ENCODE results near the gene BBS12. TPM values are rescaled to one million over a fixed set of nuclear protein-coding genes. Genes with fewer than 3 reads are reported as not detected.

Gene BBS12
- total and polyA plus RNA-seq, 2 experiments from 2014 or later = 2.3 to 2.6 TPM

- no peak overlapping the region for H3K27ac ChIP-seq (ENCODE audit: low read depth)
- 0 out of 2 replicates have a peak, but pooled peaks cover 8% of the 10 kb centered on the region for H3K9me2 ChIP-seq (ENCODE audit: insufficient read depth)
- H4K20me1 ChIP-seq (replicated peaks; ENCODE audit: insufficient read depth) = no peaks in the 10 kb centered on the region
- no peaks in the 10 kb centered on the region for H3K79me2 ChIP-seq (replicated peaks; ENCODE audit: insufficient read depth)
- no peaks in the 10 kb centered on the region for H3K36me3 ChIP-seq (ENCODE audit: insufficient read depth)
- H3K4me3 ChIP-seq = no peak overlapping the region
- Mint-ChIP-seq H3K4me1 (no peaks in the 10 kb centered on the region), H3K27ac (no peak overlapping the region), H3K9me3 (no peaks in the 10 kb centered on the region), H3K4me3 (no peak overlapping the region), H3K36me3 (ENCODE audit: low read depth) (no peaks in the 10 kb centered on the region), H3K27me3 (ENCODE audit: insufficient read depth, low read depth, poor library complexity) (peaks cover 2% of the 10 kb centered on the region)
- peak overlapping the region; percentile 8; the same call in 1 of the 2 replicates for H2AFZ ChIP-seq
- H3K27me3 ChIP-seq (ENCODE audit: insufficient read depth) = no peaks in the 10 kb centered on the region
- ATAC-seq = no peak
- no peak overlapping the region for H3K4me2 ChIP-seq
- TF ChIP-seq STAT1 (IDR thresholded peaks at IDR 0.05; ENCODE audit: unreplicated experiment) = no peak
- no peak for TF ChIP-seq EZH2 (IDR thresholded peaks at IDR 0.05; ENCODE audit: low read depth, unreplicated experiment)
- TF ChIP-seq CTCF (conservative IDR thresholded peaks at IDR 0.05; ENCODE audit: low read depth in 2 of 2) = no peak
- no peak for TF ChIP-seq ETS1 (IDR thresholded peaks at IDR 0.05)
- peak; percentile 12 for DNase-seq (ENCODE audit: low spot score)
- 0 out of 2 replicates have a peak, but pooled peaks cover 6% of the 10 kb centered on the region for H3F3A ChIP-seq (replicated peaks; ENCODE audit: low read depth)
- H3K4me1 ChIP-seq (ENCODE audit: insufficient read depth) = no peaks in the 10 kb centered on the region
Observed at GRCh38 chr4:122703868-122704267, 28.6 kb upstream of the BBS12 start.

GRCh38 chr4:122705009-122705408 is 27.5 kb upstream of the BBS12 start:
- no peak for ATAC-seq
- Mint-ChIP-seq H3K27ac (no peak overlapping the region), H3K4me3 (no peak overlapping the region), H3K27me3 (ENCODE audit: insufficient read depth, low read depth, poor library complexity) (peaks cover 2% of the 10 kb centered on the region), H3K9me3 (no peaks in the 10 kb centered on the region), H3K36me3 (ENCODE audit: low read depth) (no peaks in the 10 kb centered on the region), H3K4me1 (no peaks in the 10 kb centered on the region)
- Histone ChIP-seq H3K27me3 (ENCODE audit: insufficient read depth) (no peaks in the 10 kb centered on the region), H3K79me2 (replicated peaks; ENCODE audit: insufficient read depth) (no peaks in the 10 kb centered on the region), H3K27ac (ENCODE audit: low read depth) (no peak overlapping the region), H3K9me2 (ENCODE audit: insufficient read depth) (0 out of 2 replicates have a peak, but pooled peaks cover 8% of the 10 kb centered on the region), H3K4me3 (no peak overlapping the region), H4K20me1 (replicated peaks; ENCODE audit: insufficient read depth) (no peaks in the 10 kb centered on the region), H3K4me2 (no peak overlapping the region), H3K4me1 (ENCODE audit: insufficient read depth) (0 out of 2 replicates have a peak, but pooled peaks cover 3% of the 10 kb centered on the region), H3F3A (replicated peaks; ENCODE audit: low read depth) (peaks cover 4% of the 10 kb centered on the region; the same call in 1 of the 2 replicates), H2AFZ (peak overlapping the region; percentile 8; the same call in 1 of the 2 replicates), H3K36me3 (ENCODE audit: insufficient read depth) (no peaks in the 10 kb centered on the region)
- no peak for DNase-seq (ENCODE audit: low spot score)
- no peak for TF ChIP-seq ZNF331 (CRISPR knock-in tag; IDR thresholded peaks at IDR 0.05; ENCODE audit: low read depth)
- no peak for TF ChIP-seq CREB1 (CRISPR knock-in tag; IDR thresholded peaks at IDR 0.05; ENCODE audit: low read depth)
- no peak for TF ChIP-seq CTCF (conservative IDR thresholded peaks at IDR 0.05; ENCODE audit: low read depth in 2 of 2)
- no peak for TF ChIP-seq REST (IDR thresholded peaks at IDR 0.05; ENCODE audit: unreplicated experiment)
- TF ChIP-seq NANOG (IDR thresholded peaks at IDR 0.05; ENCODE audit: borderline replicate concordance) = no peak
- TF ChIP-seq JUNB (IDR thresholded peaks at IDR 0.05; ENCODE audit: unreplicated experiment) = no peak
- no peak for TF ChIP-seq ZNF114 (CRISPR knock-in tag; IDR thresholded peaks at IDR 0.05)
- TF ChIP-seq ETS1 (IDR thresholded peaks at IDR 0.05) = no peak
- TF ChIP-seq POLR2AphosphoS5 (IDR thresholded peaks at IDR 0.05; ENCODE audit: low read depth) = no peak
